Kidney (tissue), 14 donors: ENCODE data around the gene PCK2. TPM values are rescaled to one million over a fixed set of nuclear protein-coding genes. Genes with fewer than 3 reads are reported as not detected.

Experiments used
- DNase-seq, 5 donors: peaks; one replicate each; pipeline ENCODE4 v3.0.0-alpha.2; 2013 to 2020
- FAIRE-seq: peaks from 2 replicates; lab custom pipeline; 2012; peaks lifted over from hg19 to GRCh38; lab: Jason Lieb, UNC
- H3K27ac ChIP-seq, 2 donors: one replicate each; pipeline ENCODE4 v1.7.0; 2013; ENCODE audit warnings: low read depth in 2 of 2, low read length in 2 of 2, inconsistent platforms in 1 of 2
- H3K27me3 ChIP-seq: one replicate; pipeline ENCODE4 v1.7.1; 2013; ENCODE audit warnings: low read length, inconsistent platforms; ENCODE audit not compliant: control insufficient read depth, insufficient read depth
- H3K36me3 ChIP-seq, 3 donors: one replicate each; pipeline versions ENCODE4 v1.7.0 to v1.7.1; 2013; ENCODE audit warnings: low read length in 3 of 3, control low read depth in 1 of 3, inconsistent platforms in 1 of 3; ENCODE audit not compliant: insufficient read depth in 3 of 3, control insufficient read depth in 2 of 3
- H3K4me1 ChIP-seq, 3 donors: one replicate each; pipeline versions ENCODE4 v1.7.0 to v1.7.1; 2013; ENCODE audit warnings: low read length in 3 of 3, inconsistent platforms in 1 of 3, low read depth in 1 of 3; ENCODE audit not compliant: control insufficient read depth in 2 of 3, insufficient read depth in 2 of 3
- H3K4me3 ChIP-seq, 3 donors: one replicate each; pipeline versions ENCODE4 v1.7.0 to v1.8.1; 2013; ENCODE audit warnings: low read length in 3 of 3, control low read depth in 1 of 3, inconsistent platforms in 1 of 3
- H3K9ac ChIP-seq, 3 donors: one replicate each; pipeline versions ENCODE4 v1.7.0 to v1.7.1; 2013; ENCODE audit warnings: low read length in 3 of 3, control low read depth in 1 of 3, inconsistent platforms in 1 of 3
- H3K9me3 ChIP-seq, 3 donors: one replicate each; pipeline versions ENCODE4 v1.7.0 to v1.7.1; 2013; ENCODE audit warnings: low read length in 3 of 3, control low read depth in 1 of 3, inconsistent platforms in 1 of 3; ENCODE audit not compliant: control insufficient read depth in 2 of 3, insufficient read depth in 1 of 3
- CTCF ChIP-seq: IDR thresholded peaks from 3 replicates; pipeline ENCODE4 v1.5.1; 2012; ENCODE audit warnings: mild to moderate bottlenecking, moderate library complexity, borderline replicate concordance; ENCODE audit not compliant: insufficient read depth; ENCODE audit errors: extremely low read depth
- intact Hi-C: fragments of 100-400 bp; cut with DNase I; formaldehyde crosslinking; loops from one replicate; pipeline ENCODE4 v1.11.1; 2022
- polyA plus RNA-seq: library from polyadenylated mRNA; stranded (reverse); fragments of 350-450 nt; fragmentation: Illumina TruSeq; extraction: RNeasy Lipid Tissue Mini Kit (QIAGEN cat#74804); gene quantifications from one replicate; pipeline ENCODE4 v1.2.3, GENCODE V29; 2014; ENCODE audit warnings: low read depth, low replicate concordance; ENCODE audit not compliant: insufficient read depth
- total RNA-seq: library from RNA; stranded (reverse); fragmentation: NEBNext Ultra II Directional; extraction: Animal tissue kit (Norgen Biotek cat#: 25700); gene quantifications from one replicate; pipeline ENCODE4 v1.2.1, GENCODE V29; 2021
- donor health status: control.
- donor health status: control.
- donor health status: control.
- donor health status: control.
- donor health status: control.
- donor health status: DM: yes; HTN: yes; CAD: no.
- donor health status: Normal renal cell carcinoma (clear cell type).

PCK2 gene
- total and polyA plus RNA-seq, 2 donors from 2014 or later = 36.1 to 140 TPM

GRCh38 chr14:24082411-24083080 is 11.6 kb upstream of the PCK2 start:
- Histone ChIP-seq H3K27ac (no peak overlapping the region), H3K4me1 (peaks cover 3 to 5% (median 5%) of the 10 kb centered on the region in 3 donors), H3K4me3 (no peak overlapping the region), H3K9ac (no peak overlapping the region), H3K36me3 (no peaks in the 10 kb centered on the region), H3K9me3 (no peaks in the 10 kb centered on the region), H3K27me3 (no peaks in the 10 kb centered on the region)
- TF ChIP-seq CTCF = no peak
- intact Hi-C loops = no loop called here
- FAIRE-seq = no peak
- DNase-seq = peak in 1 of 5 donors; percentile 63

GRCh38 chr14:24083462-24083861 is 10.6 kb upstream of the PCK2 start:
- FAIRE-seq = no peak
- TF ChIP-seq CTCF = no peak
- intact Hi-C loops = no loop called here

GRCh38 chr14:24084440-24084839 is 9.7 kb upstream of the PCK2 start:
- no peaks in the 10 kb centered on the region for H3K36me3 ChIP-seq
- TF ChIP-seq CTCF = no peak
- intact Hi-C loops = no loop called here
- DNase-seq = no peak
- H3K27me3 ChIP-seq = no peaks in the 10 kb centered on the region
- H3K27ac ChIP-seq = no peak overlapping the region
- peaks cover 3 to 5% (median 5%) of the 10 kb centered on the region in 3 donors for H3K4me1 ChIP-seq
- H3K9ac ChIP-seq = no peak overlapping the region
- H3K9me3 ChIP-seq = no peaks in the 10 kb centered on the region
- no peak overlapping the region for H3K4me3 ChIP-seq
- no peak for FAIRE-seq

More at GRCh38 chr14:24083462-24083861, 10.6 kb upstream of the PCK2 start:
- H3K4me1 ChIP-seq = peaks cover 3 to 5% (median 5%) of the 10 kb centered on the region in 3 donors
- H3K9ac ChIP-seq = no peak overlapping the region
- no peaks in the 10 kb centered on the region for H3K9me3 ChIP-seq
- no peaks in the 10 kb centered on the region for H3K36me3 ChIP-seq
- H3K4me3 ChIP-seq = no peak overlapping the region
- no peaks in the 10 kb centered on the region for H3K27me3 ChIP-seq
- H3K27ac ChIP-seq = no peak overlapping the region
- DNase-seq = no peak
